LHCN-M2 (cell line): Measurements from ENCODE around the gene CCR5AS. TPM values are rescaled to one million over a fixed set of nuclear protein-coding genes. Genes with fewer than 3 reads are reported as not detected.

Experiments used
- DNase-seq: peaks from one replicate; pipeline ENCODE4 v3.0.0-alpha.2; 2012; ENCODE audit warnings: low read depth
- total RNA-seq: library from RNA; depleted of rRNA; stranded (reverse); fragments of >200 nt; gene quantifications from 2 replicates; pipeline ENCODE4 v1.2.3, GENCODE V29; 2014; rRNA removed

CCR5AS gene

DNA sequence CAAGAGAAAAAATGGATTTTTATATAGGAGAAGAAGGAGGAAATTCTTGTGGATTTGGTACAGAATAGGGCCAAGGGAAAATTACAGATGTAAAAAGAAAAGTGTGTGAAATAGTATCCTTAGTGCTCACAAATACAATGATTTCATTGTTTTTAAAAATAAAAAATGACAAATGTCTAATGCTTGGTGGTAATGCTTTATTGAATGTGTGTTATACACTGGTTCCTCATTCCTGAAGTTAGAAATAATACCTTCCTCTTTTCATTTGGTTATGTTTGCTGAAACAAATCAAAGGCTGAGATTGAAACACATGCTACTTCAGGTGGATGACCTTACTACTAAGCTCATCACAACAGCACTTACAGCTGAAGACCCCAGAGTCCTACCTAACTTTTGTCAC lies 90.7 kb downstream of the CCR5AS start:
- DNase-seq: no peak

DNA sequence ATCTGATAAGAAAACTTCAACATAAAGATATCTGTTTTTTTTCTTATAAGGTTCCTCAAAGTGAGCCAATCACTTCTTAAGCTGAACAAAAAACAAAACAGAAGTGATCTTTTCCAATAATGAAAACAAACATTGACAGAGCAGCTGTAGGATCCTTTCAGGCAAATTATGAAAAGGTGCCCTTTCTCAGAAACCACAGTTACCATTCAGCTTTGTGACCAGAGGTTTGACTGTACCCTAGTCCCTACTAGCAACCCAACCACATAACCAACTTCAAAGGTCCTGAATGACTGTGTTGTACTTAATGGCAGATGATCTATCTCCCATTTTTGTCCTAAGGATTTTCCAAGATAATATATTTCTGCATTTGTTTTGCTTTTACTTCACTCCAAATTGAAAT lies 92.3 kb downstream of the CCR5AS start:
- no peak for DNase-seq

Other genes starting within 250 kb of the CCR5AS start
- 0.19 and 0.46 TPM in 2 replicates for gene CCR1, start 198.8 kb downstream of the CCR5AS start, total RNA-seq
- not detected in 2 replicates for gene CCR3, start 164.6 kb downstream of the CCR5AS start, total RNA-seq
- gene CCR2, start 53.0 kb downstream of the CCR5AS start, total RNA-seq: not detected in 2 replicates
- not detected in 2 replicates for gene CCR5, start 36.1 kb downstream of the CCR5AS start, total RNA-seq
- gene CCRL2, start 193 bp upstream of the CCR5AS start, total RNA-seq: 5.3 and 5.4 TPM in 2 replicates
- 0.06 TPM in 1 of 2 replicates, not detected in the other for gene LTF, start 57.8 kb upstream of the CCR5AS start, total RNA-seq
- not detected in 2 replicates for gene RTP3, start 90.9 kb upstream of the CCR5AS start, total RNA-seq
- 0.32 and 0.86 TPM in 2 replicates for gene LRRC2, start 159.2 kb upstream of the CCR5AS start, total RNA-seq
- not detected in 2 replicates for gene FAM240A, start 205.5 kb upstream of the CCR5AS start, total RNA-seq